H9 (cell line): ENCODE measurements around the gene ITSN1. TPM values are rescaled to one million over a fixed set of nuclear protein-coding genes. Genes with fewer than 3 reads are reported as not detected.

Experiments used
- DNase-seq: peaks from one replicate; pipeline ENCODE4 v3.0.0-alpha.2; 2017
- H2AFZ ChIP-seq: one replicate; pipeline ENCODE4 v1.6.1; 2013; ENCODE audit warnings: mild to moderate bottlenecking, low read length, control low read depth, moderate library complexity
- H2AK5ac ChIP-seq: 2 replicates; pipeline ENCODE4 v1.6.1; 2013; ENCODE audit warnings: low read length, control low read depth, mixed read lengths; ENCODE audit not compliant: insufficient read length
- H2BK120ac ChIP-seq: one replicate; pipeline ENCODE4 v1.6.1; 2013; ENCODE audit warnings: low read depth, mild to moderate bottlenecking, low read length, control low read depth, inconsistent platforms; ENCODE audit not compliant: poor library complexity, severe bottlenecking
- H2BK12ac ChIP-seq: 2 replicates; pipeline ENCODE4 v1.6.1; 2013; ENCODE audit warnings: low read length, control low read depth, mixed read lengths, low read depth; ENCODE audit not compliant: insufficient read length
- H2BK15ac ChIP-seq: 2 replicates; pipeline ENCODE4 v1.6.1; 2013; ENCODE audit warnings: low read depth, low read length, control low read depth
- H2BK20ac ChIP-seq: one replicate; pipeline ENCODE4 v1.6.1; 2013; ENCODE audit warnings: low read depth, mild to moderate bottlenecking, low read length, control low read depth, inconsistent platforms; ENCODE audit not compliant: poor library complexity, severe bottlenecking
- H2BK5ac ChIP-seq: 2 replicates; pipeline ENCODE4 v1.6.1; 2013; ENCODE audit warnings: low read length, control low read depth, mixed read lengths; ENCODE audit not compliant: insufficient read length
- H3K14ac ChIP-seq: 2 replicates; pipeline ENCODE4 v1.6.1; 2013; ENCODE audit warnings: low read length, control low read depth; ENCODE audit not compliant: insufficient read depth
- H3K18ac ChIP-seq: 2 replicates; pipeline ENCODE4 v1.6.1; 2013; ENCODE audit warnings: low read depth, mild to moderate bottlenecking, mixed read lengths, low read length, control low read depth; ENCODE audit not compliant: insufficient read length
- H3K23ac ChIP-seq: 2 replicates; pipeline ENCODE4 v1.6.1; 2013; ENCODE audit warnings: low read length, control low read depth, mixed read lengths, low read depth; ENCODE audit not compliant: insufficient read length
- H3K23me2 ChIP-seq: 2 replicates; pipeline ENCODE4 v1.6.1; 2013; ENCODE audit warnings: low read depth, mild to moderate bottlenecking, mixed read lengths, low read length, control low read depth; ENCODE audit not compliant: insufficient read length, poor library complexity, severe bottlenecking
- H3K27ac ChIP-seq: 2 replicates; pipeline ENCODE4 v1.5.1; 2013; ENCODE audit warnings: low read length, control low read depth, mixed read lengths, low read depth; ENCODE audit not compliant: insufficient read length
- H3K27me3 ChIP-seq: 2 replicates; pipeline ENCODE4 v1.6.1; 2013; ENCODE audit warnings: low read length, control low read depth, inconsistent platforms; ENCODE audit not compliant: insufficient read depth
- H3K4ac ChIP-seq: 2 replicates; pipeline ENCODE4 v1.6.1; 2013; ENCODE audit warnings: low read depth, mild to moderate bottlenecking, control low read depth, inconsistent platforms, low read length, moderate library complexity
- H3K4me1 ChIP-seq: 2 replicates; pipeline ENCODE4 v1.6.1; 2013; ENCODE audit warnings: low read length, control low read depth, inconsistent platforms; ENCODE audit not compliant: insufficient read depth
- H3K4me2 ChIP-seq: 2 replicates; pipeline ENCODE4 v1.6.1; 2013; ENCODE audit warnings: low read length, control low read depth, mixed read lengths; ENCODE audit not compliant: insufficient read length, insufficient read depth
- H3K56ac ChIP-seq: 2 replicates; pipeline ENCODE4 v1.6.1; 2013; ENCODE audit warnings: low read depth, mild to moderate bottlenecking, mixed read lengths, low read length, control low read depth; ENCODE audit not compliant: insufficient read length
- H3K79me1 ChIP-seq: 2 replicates; pipeline ENCODE4 v1.6.1; 2013; ENCODE audit warnings: low read depth, mild to moderate bottlenecking, moderate library complexity, low read length, control low read depth, inconsistent platforms; ENCODE audit not compliant: insufficient read depth, poor library complexity, severe bottlenecking
- H3K79me2 ChIP-seq: 2 replicates; pipeline ENCODE4 v1.6.1; 2013; ENCODE audit warnings: low read length, control low read depth, inconsistent platforms; ENCODE audit not compliant: insufficient read depth
- H3K9ac ChIP-seq: 2 replicates; pipeline ENCODE4 v1.6.1; 2013; ENCODE audit warnings: low read length, control low read depth, mixed read lengths; ENCODE audit not compliant: insufficient read length; ENCODE audit errors: extremely low read depth
- H3K9me3 ChIP-seq: one replicate; pipeline ENCODE4 v1.6.1; 2013; ENCODE audit warnings: low read depth, low read length, inconsistent platforms; ENCODE audit not compliant: control insufficient read depth
- H3T11ph ChIP-seq: one replicate; pipeline ENCODE4 v1.6.1; 2013; ENCODE audit warnings: mild to moderate bottlenecking, low read length, control low read depth, inconsistent platforms
- H4K20me1 ChIP-seq: one replicate; pipeline ENCODE4 v1.6.1; 2013; ENCODE audit not compliant: control insufficient read depth, insufficient read length, insufficient read depth
- H4K5ac ChIP-seq: 2 replicates; pipeline ENCODE4 v1.6.1; 2013; ENCODE audit warnings: low read depth, mild to moderate bottlenecking, mixed read lengths, low read length, control low read depth; ENCODE audit not compliant: insufficient read length
- H4K8ac ChIP-seq: replicated peaks from 2 replicates; pipeline ENCODE4 v1.6.1; 2013; ENCODE audit warnings: low read length, control low read depth, mixed read lengths, low read depth; ENCODE audit not compliant: insufficient read length
- H4K91ac ChIP-seq: 2 replicates; pipeline ENCODE4 v1.6.1; 2013; ENCODE audit warnings: low read depth, mild to moderate bottlenecking, moderate library complexity, mixed read lengths, low read length, control low read depth; ENCODE audit not compliant: insufficient read length
- H3K27ac Mint-ChIP-seq, 3 experiments: 2 replicates in 2 of 3; 3 replicates in 1 of 3; pipeline ENCODE4 v1.8.0; 2020 to 2021; ENCODE audit warnings: mixed read lengths in 3 of 3, mild to moderate bottlenecking in 1 of 3, moderate library complexity in 1 of 3
- H3K27me3 Mint-ChIP-seq: 2 replicates; pipeline ENCODE4 v1.8.0; 2021; ENCODE audit warnings: low read depth, mild to moderate bottlenecking, moderate library complexity, mixed read lengths
- H3K36me3 Mint-ChIP-seq, 3 experiments: 2 replicates in 2 of 3; 3 replicates in 1 of 3; pipeline ENCODE4 v1.8.0; 2020 to 2021; ENCODE audit warnings: low read depth in 3 of 3, mixed read lengths in 3 of 3; ENCODE audit not compliant: insufficient read depth in 1 of 3
- H3K4me1 Mint-ChIP-seq, 2 experiments: 2 replicates each; pipeline ENCODE4 v1.8.0; 2020; ENCODE audit warnings: mixed read lengths in 2 of 2
- H3K4me3 Mint-ChIP-seq, 2 experiments: 2 replicates in 1 of 2; 3 replicates in 1 of 2; pipeline ENCODE4 v1.8.0; 2020 to 2021; ENCODE audit warnings: mild to moderate bottlenecking in 2 of 2, mixed read lengths in 2 of 2, moderate library complexity in 1 of 2
- H3K9me3 Mint-ChIP-seq, 2 experiments: 2 replicates in 1 of 2; 3 replicates in 1 of 2; pipeline ENCODE4 v1.8.0; 2020; ENCODE audit warnings: mild to moderate bottlenecking in 2 of 2, mixed read lengths in 2 of 2, moderate library complexity in 1 of 2
- WGBS: extraction: QIAGEN DNeasy Blood & Tissue Kit; methylation state at CpG from one replicate; pipeline ENCODE4 v1.1.7; 2013; ENCODE audit warnings: missing lambda C conversion rate, low lambda C conversion rate, mixed read lengths; ENCODE audit not compliant: insufficient read length; ENCODE audit errors: extremely low coverage; 5-methylcytosine and 5-hydroxymethylcytosine counted together
- total RNA-seq: library from RNA; stranded (reverse); gene quantifications from 2 replicates; pipeline ENCODE4 v1.2.1, GENCODE V29; 2021
- TF ChIP-seq, protein P1 (sequence below): fragments of 200-600 bp; sonication (generic); conservative IDR thresholded peaks from 3 replicates; pipeline ENCODE4 v1.8.0; 2021; ENCODE audit warnings: antibody characterized with exemption, mild to moderate bottlenecking

Gene ITSN1
- total RNA-seq, 1 experiment from 2014 or later = 94.2 TPM

DNA sequence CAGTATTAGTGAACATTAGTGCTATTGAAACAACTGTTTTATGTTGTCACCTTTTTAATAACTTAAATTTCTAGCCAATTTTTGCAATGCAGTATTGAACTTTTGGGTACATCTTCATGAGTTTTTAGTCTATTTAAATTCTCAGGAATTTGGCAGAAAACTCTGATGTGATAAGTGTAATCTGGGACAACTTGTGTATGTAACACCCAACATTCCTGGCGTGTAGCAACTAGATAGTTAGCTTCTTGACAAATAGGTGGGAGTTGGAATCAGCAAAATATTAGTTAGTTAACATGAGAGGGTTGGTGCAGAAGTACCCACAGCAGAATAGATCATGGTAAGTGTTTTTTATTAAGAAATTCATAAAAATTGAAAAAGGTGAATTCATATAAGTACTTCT, 111.6 kb downstream of the ITSN1 start:
- Histone ChIP-seq H3K23ac (no peak overlapping the region), H3K9ac (no peak overlapping the region), H2BK5ac (no peak overlapping the region), H3K56ac (no peak overlapping the region), H2BK120ac (no peak overlapping the region), H4K20me1 (no peaks in the 10 kb centered on the region), H3K4me1 (no peaks in the 10 kb centered on the region), H3K79me1 (peaks cover 3% of the 10 kb centered on the region), H3K27ac (no peak overlapping the region), H4K91ac (no peak overlapping the region), H3K27me3 (no peaks in the 10 kb centered on the region), H4K8ac (no peak overlapping the region), H3K23me2 (no peaks in the 10 kb centered on the region), H2BK15ac (no peak overlapping the region), H3K18ac (no peak overlapping the region), H3K14ac (no peak overlapping the region), H3K79me2 (no peaks in the 10 kb centered on the region), H3K4me2 (no peak overlapping the region), H2BK20ac (no peak overlapping the region), H2BK12ac (no peak overlapping the region), H4K5ac (no peak overlapping the region), H3K9me3 (no peaks in the 10 kb centered on the region), H2AFZ (no peak overlapping the region), H3K4ac (no peak overlapping the region), H3T11ph (no peak overlapping the region), H2AK5ac (no peak overlapping the region)
- Mint-ChIP-seq H3K36me3 (peaks cover 4 to 61% (median 34%) of the 10 kb centered on the region in 3 experiments; a peak in 6 of 7 replicates), H3K4me3 (no peak overlapping the region), H3K27me3 (no peaks in the 10 kb centered on the region), H3K4me1 (no peaks in the 10 kb centered on the region), H3K9me3 (no peaks in the 10 kb centered on the region), H3K27ac (no peak overlapping the region)
- no peak for DNase-seq
- TF ChIP-seq, protein P1, sequence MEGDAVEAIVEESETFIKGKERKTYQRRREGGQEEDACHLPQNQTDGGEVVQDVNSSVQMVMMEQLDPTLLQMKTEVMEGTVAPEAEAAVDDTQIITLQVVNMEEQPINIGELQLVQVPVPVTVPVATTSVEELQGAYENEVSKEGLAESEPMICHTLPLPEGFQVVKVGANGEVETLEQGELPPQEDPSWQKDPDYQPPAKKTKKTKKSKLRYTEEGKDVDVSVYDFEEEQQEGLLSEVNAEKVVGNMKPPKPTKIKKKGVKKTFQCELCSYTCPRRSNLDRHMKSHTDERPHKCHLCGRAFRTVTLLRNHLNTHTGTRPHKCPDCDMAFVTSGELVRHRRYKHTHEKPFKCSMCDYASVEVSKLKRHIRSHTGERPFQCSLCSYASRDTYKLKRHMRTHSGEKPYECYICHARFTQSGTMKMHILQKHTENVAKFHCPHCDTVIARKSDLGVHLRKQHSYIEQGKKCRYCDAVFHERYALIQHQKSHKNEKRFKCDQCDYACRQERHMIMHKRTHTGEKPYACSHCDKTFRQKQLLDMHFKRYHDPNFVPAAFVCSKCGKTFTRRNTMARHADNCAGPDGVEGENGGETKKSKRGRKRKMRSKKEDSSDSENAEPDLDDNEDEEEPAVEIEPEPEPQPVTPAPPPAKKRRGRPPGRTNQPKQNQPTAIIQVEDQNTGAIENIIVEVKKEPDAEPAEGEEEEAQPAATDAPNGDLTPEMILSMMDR = no peak
- WGBS = no CpG with 5 or more reads among the region's 1 CpG
